Activated naive CD4-positive, alpha-beta T cell treated with anti-CD3 and anti-CD28 coated beads, Interleukin-2, amount 10 ng/mL, durations not matched to agents 7 days and 5 days (primary cell): ENCODE data around the gene HNRNPM.

Experiments used
- CTCF ChIA-PET: fragments of 350-600 bp; sonication (Branson Sonifier 250); formaldehyde crosslinking; loops from one replicate; lab custom pipeline; 2021; ENCODE audit warnings: antibody characterized with exemption; lab: Charles Lee
- DNase-seq: peaks from one replicate; pipeline ENCODE4 v3.0.0-alpha.2; 2020
- H3K27ac Mint-ChIP-seq: one replicate; pipeline ENCODE4 v1.8.0; 2021; ENCODE audit warnings: mild to moderate bottlenecking, moderate library complexity, mixed read lengths
- H3K27me3 Mint-ChIP-seq: one replicate; pipeline ENCODE4 v1.8.0; 2021; ENCODE audit warnings: mild to moderate bottlenecking, mixed read lengths
- H3K36me3 Mint-ChIP-seq: one replicate; pipeline ENCODE4 v1.8.0; 2021; ENCODE audit warnings: mixed read lengths
- H3K4me1 Mint-ChIP-seq: one replicate; pipeline ENCODE4 v1.8.0; 2021; ENCODE audit warnings: mixed read lengths
- H3K4me3 Mint-ChIP-seq: one replicate; pipeline ENCODE4 v1.8.0; 2021; ENCODE audit warnings: mild to moderate bottlenecking, moderate library complexity, mixed read lengths
- H3K9me3 Mint-ChIP-seq: one replicate; pipeline ENCODE4 v1.8.0; 2021; ENCODE audit warnings: mixed read lengths

HNRNPM gene

DNA sequence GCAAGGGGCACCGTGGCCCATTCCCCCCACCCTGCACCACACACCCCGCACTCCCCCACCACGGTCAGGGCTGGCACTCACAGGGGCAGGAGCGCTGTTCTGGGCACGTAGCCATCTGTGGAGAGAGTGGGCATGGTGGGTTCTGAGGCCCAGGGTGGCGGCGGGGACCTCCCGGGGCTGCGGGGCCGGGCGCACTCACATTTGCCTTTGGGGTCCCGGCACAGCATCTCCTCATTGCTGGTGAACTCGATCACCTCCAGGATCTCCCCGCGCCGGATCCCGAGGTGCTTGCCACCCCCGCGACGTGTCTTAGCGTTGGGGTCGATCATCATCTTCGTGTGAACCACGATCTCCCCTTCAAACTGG, 45.6 kb downstream of the HNRNPM start:
- CTCF ChIA-PET = no interaction called here
- DNase-seq = no peak
- Mint-ChIP-seq H3K4me1 (peaks cover 49% of the 10 kb centered on the region), H3K27ac (no peak overlapping the region), H3K36me3 (peaks cover 32% of the 10 kb centered on the region), H3K4me3 (no peak overlapping the region), H3K27me3 (no peaks in the 10 kb centered on the region), H3K9me3 (no peaks in the 10 kb centered on the region)

- no peak overlapping the region for H3K4me3 Mint-ChIP-seq
- DNase-seq = no peak
- H3K36me3 Mint-ChIP-seq = peaks cover 30% of the 10 kb centered on the region
- CTCF ChIA-PET = interaction anchor here (2.0 kb wide), 1 partner anchor 88 kb away, joined by 9 read pairs; no protein-coding TSS in a partner anchor
- H3K9me3 Mint-ChIP-seq = no peaks in the 10 kb centered on the region
- H3K27ac Mint-ChIP-seq = no peak overlapping the region
- H3K4me1 Mint-ChIP-seq = peaks cover 52% of the 10 kb centered on the region
- no peaks in the 10 kb centered on the region for H3K27me3 Mint-ChIP-seq
These were observed 46.1 kb downstream of the HNRNPM start for GRCh38 chr19:8490873-8491272.

- CTCF ChIA-PET = interaction anchor here (0.6 to 2.0 kb wide), 2 partner anchors 12 to 87 kb away, joined by 3 to 9 read pairs; no protein-coding TSS in a partner anchor
- H3K4me1 Mint-ChIP-seq = peaks cover 48% of the 10 kb centered on the region
These were observed 46.8 kb downstream of the HNRNPM start for GRCh38 chr19:8491574-8491973.

DNA sequence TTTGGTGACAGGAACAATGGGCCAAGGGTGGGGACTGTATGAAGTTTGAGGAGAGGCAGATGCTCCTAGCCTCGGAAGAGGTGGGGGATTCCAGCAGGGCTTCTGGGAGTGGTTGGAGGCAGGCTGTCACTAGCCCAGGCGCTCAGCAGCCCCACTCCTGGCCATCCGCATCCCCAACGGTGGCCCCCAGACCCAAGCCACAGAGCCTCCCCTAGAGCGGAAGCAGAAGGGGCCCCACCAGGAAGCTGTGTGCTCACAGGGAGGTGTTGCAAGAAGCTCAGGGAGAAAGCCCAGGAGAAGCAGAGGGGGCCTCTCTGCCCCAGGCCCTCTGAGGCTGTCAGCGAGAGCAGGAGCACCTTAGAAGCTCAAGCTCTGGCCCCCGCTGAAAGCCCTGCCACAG, 49.4 kb downstream of the HNRNPM start:
- peaks cover 3% of the 10 kb centered on the region for H3K36me3 Mint-ChIP-seq
- H3K27me3 Mint-ChIP-seq = peaks cover 7% of the 10 kb centered on the region
- H3K4me3 Mint-ChIP-seq = no peak overlapping the region
- peaks cover 27% of the 10 kb centered on the region for H3K4me1 Mint-ChIP-seq
- H3K27ac Mint-ChIP-seq = peak overlapping the region; percentile 42
- CTCF ChIA-PET = interaction anchor here (0.9 to 1.2 kb wide), 2 partner anchors 19 to 84 kb away, joined by 3 read pairs; no protein-coding TSS in a partner anchor
- peak; percentile 40 for DNase-seq
- no peaks in the 10 kb centered on the region for H3K9me3 Mint-ChIP-seq

More at GRCh38 chr19:8491574-8491973, 46.8 kb downstream of the HNRNPM start:
- no peak overlapping the region for H3K27ac Mint-ChIP-seq
- no peak overlapping the region for H3K4me3 Mint-ChIP-seq
- H3K9me3 Mint-ChIP-seq = no peaks in the 10 kb centered on the region
- H3K36me3 Mint-ChIP-seq = peaks cover 25% of the 10 kb centered on the region
- DNase-seq = no peak
- no peaks in the 10 kb centered on the region for H3K27me3 Mint-ChIP-seq

DNA sequence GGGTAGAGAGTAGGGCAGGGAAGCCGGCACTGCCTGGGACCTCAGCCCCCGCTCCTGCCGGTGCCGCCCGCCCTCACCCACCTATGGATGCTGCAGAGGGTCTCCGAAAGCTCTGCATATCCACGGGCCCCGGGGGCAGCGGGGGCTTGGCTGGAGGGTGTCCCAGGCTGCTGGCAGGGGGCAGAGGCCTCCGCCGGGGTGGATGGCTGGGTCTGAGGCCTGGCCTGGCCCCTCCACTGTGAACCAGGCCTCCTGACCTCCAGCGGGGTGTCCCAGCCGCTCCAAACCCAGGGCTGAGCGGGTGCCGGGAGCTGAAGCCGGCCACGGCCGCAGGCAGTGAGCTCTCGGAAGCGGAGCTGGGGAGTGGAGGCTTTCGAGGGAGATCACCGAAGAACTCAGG, 53.5 kb downstream of the HNRNPM start:
- no peak for DNase-seq
- H3K27me3 Mint-ChIP-seq = peaks cover 17% of the 10 kb centered on the region
- no peak overlapping the region for H3K4me3 Mint-ChIP-seq
- CTCF ChIA-PET = interaction anchor here (0.9 kb wide), 1 partner anchor 144 kb away, joined by 3 read pairs; no protein-coding TSS in a partner anchor
- H3K36me3 Mint-ChIP-seq = no peaks in the 10 kb centered on the region
- no peak overlapping the region for H3K27ac Mint-ChIP-seq
- peaks cover 40% of the 10 kb centered on the region for H3K4me1 Mint-ChIP-seq
- no peaks in the 10 kb centered on the region for H3K9me3 Mint-ChIP-seq

- Mint-ChIP-seq H3K27me3 (peaks cover 20% of the 10 kb centered on the region), H3K4me3 (no peak overlapping the region), H3K4me1 (peaks cover 42% of the 10 kb centered on the region), H3K27ac (no peak overlapping the region), H3K9me3 (no peaks in the 10 kb centered on the region), H3K36me3 (no peaks in the 10 kb centered on the region)
- no peak for DNase-seq
- CTCF ChIA-PET = no interaction called here
These were observed 54.5 kb downstream of the HNRNPM start for GRCh38 chr19:8499048-8499833.

- Mint-ChIP-seq H3K4me3 (no peak overlapping the region), H3K9me3 (no peaks in the 10 kb centered on the region), H3K4me1 (peaks cover 39% of the 10 kb centered on the region), H3K36me3 (no peaks in the 10 kb centered on the region), H3K27ac (peak overlapping the region; percentile 20), H3K27me3 (peaks cover 21% of the 10 kb centered on the region)
- DNase-seq = no peak
- CTCF ChIA-PET = no interaction called here
These were observed 55.4 kb downstream of the HNRNPM start for GRCh38 chr19:8500158-8500557.

- Mint-ChIP-seq H3K27ac (no peak overlapping the region), H3K27me3 (peaks cover 21% of the 10 kb centered on the region), H3K36me3 (peaks cover 3% of the 10 kb centered on the region), H3K9me3 (no peaks in the 10 kb centered on the region), H3K4me3 (no peak overlapping the region), H3K4me1 (peaks cover 40% of the 10 kb centered on the region)
- DNase-seq = no peak
- CTCF ChIA-PET = no interaction called here
These were observed 56.7 kb downstream of the HNRNPM start for GRCh38 chr19:8501516-8501915.

GRCh38 chr19:8501981-8502380, 57.2 kb downstream of the HNRNPM start:
- Mint-ChIP-seq H3K4me3 (no peak overlapping the region), H3K4me1 (peaks cover 43% of the 10 kb centered on the region), H3K36me3 (peaks cover 3% of the 10 kb centered on the region), H3K9me3 (no peaks in the 10 kb centered on the region), H3K27me3 (peaks cover 21% of the 10 kb centered on the region), H3K27ac (no peak overlapping the region)
- CTCF ChIA-PET = no interaction called here
- DNase-seq = no peak

DNA sequence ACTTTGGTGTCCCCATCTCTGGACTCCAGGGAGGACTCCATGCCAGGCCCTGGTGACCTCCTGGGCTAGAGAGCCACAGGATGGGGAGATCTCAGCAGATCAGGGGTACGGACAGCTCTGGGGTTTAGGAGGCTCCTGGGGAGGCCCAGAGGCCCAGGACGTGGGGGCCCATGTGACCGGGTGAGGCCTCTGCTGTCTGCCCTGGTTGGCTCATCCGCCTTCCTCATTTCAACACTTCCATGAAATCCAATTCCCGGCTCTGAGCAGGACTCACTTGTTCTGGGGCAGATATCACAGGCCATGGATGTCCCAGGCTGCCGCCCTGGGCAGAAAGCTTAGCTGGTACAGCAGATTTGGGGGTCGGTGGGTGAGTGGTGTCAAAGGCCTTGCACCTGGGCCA, 58.7 kb downstream of the HNRNPM start:
- Mint-ChIP-seq H3K27ac (no peak overlapping the region), H3K4me3 (no peak overlapping the region), H3K9me3 (no peaks in the 10 kb centered on the region), H3K27me3 (peaks cover 20% of the 10 kb centered on the region), H3K4me1 (peaks cover 43% of the 10 kb centered on the region), H3K36me3 (peaks cover 6% of the 10 kb centered on the region)
- no peak for DNase-seq
- CTCF ChIA-PET = interaction anchor here (0.6 kb wide), 1 partner anchor 12 kb away, joined by 3 read pairs; no protein-coding TSS in a partner anchor

GRCh38 chr19:8504171-8504570, 59.4 kb downstream of the HNRNPM start:
- Mint-ChIP-seq H3K4me3 (no peak overlapping the region), H3K4me1 (peaks cover 43% of the 10 kb centered on the region), H3K9me3 (no peaks in the 10 kb centered on the region), H3K36me3 (peaks cover 6% of the 10 kb centered on the region), H3K27me3 (peaks cover 14% of the 10 kb centered on the region), H3K27ac (no peak overlapping the region)
- CTCF ChIA-PET = no interaction called here
- no peak for DNase-seq

GRCh38 chr19:8504919-8505318, 60.1 kb downstream of the HNRNPM start:
- H3K4me1 Mint-ChIP-seq = peaks cover 43% of the 10 kb centered on the region
- H3K27ac Mint-ChIP-seq = no peak overlapping the region
- H3K36me3 Mint-ChIP-seq = peaks cover 6% of the 10 kb centered on the region
- no peaks in the 10 kb centered on the region for H3K9me3 Mint-ChIP-seq
- peaks cover 14% of the 10 kb centered on the region for H3K27me3 Mint-ChIP-seq
- CTCF ChIA-PET = interaction anchor here (0.7 to 2.8 kb wide), 7 partner anchors 17 to 151 kb away, joined by 3 to 16 read pairs (median 5); no protein-coding TSS in a partner anchor
- peak overlapping the region; percentile 44 for H3K4me3 Mint-ChIP-seq
- no peak for DNase-seq

DNA sequence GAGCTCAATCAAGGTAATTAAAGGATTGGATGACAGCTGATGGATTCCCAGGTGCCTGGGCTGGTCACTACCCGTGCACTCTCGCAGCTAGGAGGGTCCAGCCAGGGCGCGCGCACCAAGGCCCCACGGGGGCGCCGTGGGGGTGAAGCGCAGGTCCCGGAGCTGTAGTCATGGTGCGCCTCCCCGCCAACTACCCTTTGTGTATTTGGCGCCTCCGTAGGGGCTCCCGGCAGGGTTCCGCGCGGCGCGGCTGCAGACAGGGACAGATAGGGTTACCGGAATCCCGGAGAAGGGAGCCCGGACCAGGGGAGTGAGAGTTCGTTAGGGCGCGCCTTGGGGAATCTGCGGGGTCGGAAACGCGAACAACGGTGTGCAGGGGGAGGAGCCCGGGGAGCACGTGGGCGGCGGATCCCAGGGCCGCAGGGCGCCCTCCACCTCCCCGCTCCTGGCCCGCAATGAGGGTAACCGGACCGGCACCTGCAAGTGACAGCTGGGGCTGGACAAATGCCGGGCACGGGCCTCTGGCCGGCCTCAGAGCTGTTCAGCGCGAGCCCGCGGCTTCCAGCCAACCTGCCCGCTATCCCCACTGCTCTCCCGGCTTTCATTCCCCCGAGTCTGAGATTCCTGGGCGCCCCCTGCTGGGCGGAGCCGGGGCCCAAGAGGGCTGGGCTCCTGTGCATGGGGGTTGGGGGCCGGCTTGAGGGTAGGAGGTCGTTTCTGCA, 61.1 kb downstream of the HNRNPM start:
- Mint-ChIP-seq H3K4me1 (peaks cover 35% of the 10 kb centered on the region), H3K27ac (peak overlapping the region; percentile 82), H3K4me3 (peak overlapping the region; percentile 85), H3K27me3 (peaks cover 7% of the 10 kb centered on the region), H3K36me3 (peaks cover 6% of the 10 kb centered on the region), H3K9me3 (no peaks in the 10 kb centered on the region)
- CTCF ChIA-PET = interaction anchor here (0.7 to 2.8 kb wide), 10 partner anchors 18 to 187 kb away, joined by 3 to 16 read pairs (median 4); partner anchors contain the start of gene MYO1F
- peak; percentile 72 for DNase-seq

GRCh38 chr19:8506402-8506957, 61.7 kb downstream of the HNRNPM start:
- Mint-ChIP-seq H3K9me3 (no peaks in the 10 kb centered on the region), H3K27ac (peak overlapping the region; percentile 28), H3K4me3 (peak overlapping the region; percentile 85), H3K36me3 (peaks cover 8% of the 10 kb centered on the region), H3K27me3 (peaks cover 6% of the 10 kb centered on the region), H3K4me1 (peaks cover 32% of the 10 kb centered on the region)
- CTCF ChIA-PET = interaction anchor here (0.8 to 2.8 kb wide), 4 partner anchors 49 to 153 kb away, joined by 3 to 16 read pairs (median 4); partner anchors contain the start of gene MYO1F
- DNase-seq = no peak
